Posterior cingulate gyrus (tissue), 11 donors: ENCODE results near the gene UBE2V1.
"Not testable (repeated sequence)": the region's sequence is repeated elsewhere in the genome, so short reads cannot be mapped to it uniquely, and the experiment has no call there.

Experiments
- DNase-seq, 10 donors: peaks; one replicate each; pipeline versions ENCODE4 v3.0.0 to v3.0.0-alpha.2; 2020 to 2021; ENCODE audit warnings: mixed read lengths in 3 of 10
- intact Hi-C: fragments of 100-400 bp; cut with DNase I; formaldehyde crosslinking; loops from one replicate; pipeline ENCODE4 v1.15.1; 2023

Gene UBE2V1

DNA sequence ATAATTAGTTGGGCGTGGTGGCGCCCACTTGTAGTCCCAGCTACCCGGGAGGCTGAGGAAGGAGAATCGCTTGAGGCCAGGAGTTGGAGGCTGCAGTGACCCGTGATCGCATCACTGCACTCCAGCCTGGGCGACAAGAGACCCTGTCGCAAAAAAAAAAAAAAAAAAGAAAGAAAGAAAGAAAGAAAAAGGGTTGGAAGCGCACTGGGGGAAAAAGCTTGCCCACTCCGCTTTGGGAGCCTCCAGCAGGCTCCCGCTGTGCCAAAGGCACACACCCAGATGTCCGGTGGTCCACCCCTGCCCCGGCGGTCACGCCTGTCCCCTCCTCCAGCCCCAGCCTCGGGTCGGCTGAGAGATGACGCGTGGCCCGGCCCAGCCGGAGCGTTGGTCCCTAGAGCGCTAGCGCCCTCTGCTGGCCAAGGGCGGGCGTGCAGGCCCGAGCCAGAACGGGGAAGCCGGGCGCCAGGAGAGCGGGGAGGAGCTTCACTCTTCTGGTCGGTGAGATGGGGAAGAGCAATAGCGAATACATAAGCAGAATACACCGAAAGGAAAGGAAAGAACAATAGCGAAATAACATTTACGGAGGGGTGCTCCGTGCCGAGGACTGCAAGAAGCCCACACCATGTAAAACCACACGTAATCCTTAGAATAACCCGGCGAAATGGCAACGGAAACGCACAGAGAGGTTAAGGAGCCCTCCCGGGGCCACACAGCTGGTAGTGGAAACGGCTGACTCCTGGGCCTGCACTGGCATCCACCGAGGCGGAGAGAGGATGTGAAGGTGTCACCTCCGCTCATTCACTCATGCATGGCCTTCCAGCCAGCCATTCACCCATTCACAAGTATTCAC, 41.7 kb downstream of the UBE2V1 start:
- DNase-seq = peak; percentile 79 to 98 (median 95)
- intact Hi-C loops = loop anchor here (1.0 to 5.0 kb wide), 2 partner anchors 92 to 459 kb away; no protein-coding TSS in a partner anchor

DNA sequence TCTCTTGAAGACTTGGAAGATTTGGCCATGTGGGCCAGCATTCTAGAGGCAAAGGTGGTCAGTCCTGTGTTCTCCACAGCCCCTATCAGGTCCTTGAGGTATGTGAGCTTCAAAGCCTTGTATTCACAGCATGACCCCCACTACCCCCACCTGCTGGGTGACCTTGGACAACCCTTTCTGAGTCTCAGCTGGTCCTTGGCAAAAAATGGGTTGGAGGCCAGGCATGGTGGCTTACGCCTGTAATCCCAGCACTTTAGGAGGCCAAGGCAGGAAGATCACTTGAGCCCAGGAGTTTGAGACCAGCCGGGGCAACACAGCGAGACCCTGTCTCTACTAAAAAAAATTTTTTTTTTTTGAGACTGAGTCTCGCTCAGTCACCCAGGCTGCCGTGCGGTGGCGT, 42.6 kb downstream of the UBE2V1 start:
- DNase-seq = peak in 1 of 10 donors; percentile 66
- intact Hi-C loops = loop anchor here (5.0 kb wide), 1 partner anchor 458 kb away; no protein-coding TSS in a partner anchor

DNA sequence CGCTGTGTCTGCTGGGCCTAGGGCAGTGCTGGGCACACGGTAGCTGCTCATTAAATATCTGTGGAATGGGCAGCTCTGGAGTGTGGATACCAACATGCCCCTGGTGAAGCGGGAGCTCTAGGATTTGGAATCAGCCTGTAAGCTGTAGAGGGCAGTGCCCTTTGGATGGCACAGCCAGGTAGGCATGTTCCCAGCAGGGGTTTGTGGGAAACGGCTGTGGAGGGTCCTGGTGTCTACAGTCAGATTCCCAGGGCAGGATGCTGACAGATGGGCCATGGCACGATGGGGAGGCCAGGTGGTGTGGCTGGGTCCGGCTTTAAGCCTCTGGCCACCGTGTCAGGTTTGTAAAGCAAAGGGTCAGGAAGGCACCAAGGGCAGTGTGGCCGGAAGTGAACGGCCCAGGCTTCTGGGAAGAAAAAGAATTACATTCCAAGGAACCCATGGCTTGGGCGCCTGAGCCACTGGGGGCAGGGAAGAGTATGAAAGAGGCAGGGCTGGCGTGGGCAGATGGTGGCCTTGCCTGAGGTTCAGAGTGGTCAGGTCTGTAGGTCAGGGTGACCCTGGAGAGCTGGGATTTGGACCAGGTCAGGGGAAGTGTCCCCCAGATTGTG, 44.8 kb downstream of the UBE2V1 start:
- DNase-seq = peak in 3 of 10 donors; percentile 32 to 64 (median 42)
- intact Hi-C loops = no loop called here

DNA sequence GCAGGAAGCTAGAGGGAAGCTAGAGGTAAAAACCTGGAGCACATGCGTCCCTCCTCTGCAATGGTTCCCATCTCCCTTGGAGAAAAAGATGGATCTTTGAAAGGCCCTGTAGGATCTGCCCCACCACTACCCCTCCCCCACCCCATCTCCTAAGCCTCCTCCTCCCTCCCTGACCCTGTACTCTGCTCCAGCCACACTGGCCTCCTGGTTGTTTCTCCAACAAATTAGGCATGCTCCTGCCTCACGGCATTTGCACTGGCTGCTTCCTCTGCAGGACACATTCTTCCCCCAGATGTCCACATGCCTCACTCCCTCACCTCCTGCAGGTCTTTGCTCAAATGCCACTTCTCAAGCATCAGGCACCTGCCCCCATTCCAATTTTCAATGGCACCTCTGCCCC, 45.5 kb downstream of the UBE2V1 start:
- DNase-seq = peak in 2 of 10 donors; percentile 9 to 45
- intact Hi-C loops = no loop called here

DNA sequence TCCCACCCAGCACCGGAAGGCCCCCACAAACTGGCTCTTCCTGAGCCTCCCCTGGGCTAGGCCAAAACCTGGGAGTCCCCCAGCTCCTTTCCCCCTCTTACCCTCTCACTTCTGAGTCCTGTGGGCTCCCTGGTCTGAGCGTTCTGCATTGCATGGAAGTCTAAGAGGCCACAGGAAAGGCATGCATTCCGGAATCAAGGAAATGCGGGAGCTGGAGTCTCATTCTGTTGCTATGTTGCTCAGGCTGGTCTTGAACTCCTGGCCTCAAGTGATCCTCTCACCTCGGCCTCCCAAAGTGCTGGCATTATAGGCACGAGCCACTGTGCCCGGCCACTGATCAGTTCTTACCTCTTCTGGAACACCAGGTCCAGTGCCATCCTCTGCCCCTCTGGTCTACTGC, 45.9 kb downstream of the UBE2V1 start:
- intact Hi-C loops = no loop called here
- DNase-seq = peak in 1 of 10 donors; percentile 59

DNA sequence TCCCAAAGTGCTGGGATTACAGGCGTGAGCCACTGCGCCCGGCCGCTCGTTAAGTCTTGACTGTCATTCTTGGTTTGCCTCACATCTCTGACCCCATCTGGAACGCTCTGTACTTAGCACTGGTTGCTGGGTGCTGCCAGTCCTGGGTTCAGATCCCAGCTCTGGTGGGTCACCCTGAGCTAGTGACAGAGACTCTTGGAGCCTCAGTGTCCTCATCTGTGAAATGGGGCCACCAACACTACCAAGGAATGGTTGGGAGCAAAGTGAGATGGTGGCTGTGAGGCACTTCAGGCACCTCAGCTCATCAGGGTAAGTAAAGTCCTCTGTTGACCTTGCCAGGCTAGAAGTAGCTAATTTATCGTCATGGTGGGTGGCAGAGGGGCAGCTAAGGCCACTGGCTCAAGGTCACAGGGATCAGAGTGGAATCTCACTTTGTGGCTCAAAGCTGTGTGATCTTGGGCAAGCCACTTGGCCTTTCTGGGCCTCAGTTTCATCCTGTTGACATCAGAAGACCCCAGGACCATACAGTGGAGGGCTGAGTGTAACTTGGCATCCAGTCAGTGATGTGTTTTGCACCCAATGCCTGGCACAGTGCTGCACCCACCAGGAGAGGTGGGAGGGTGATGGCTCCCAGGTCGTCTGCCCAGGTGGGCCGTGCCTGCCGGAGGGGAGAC, 46.7 kb downstream of the UBE2V1 start:
- intact Hi-C loops = no loop called here
- DNase-seq = peak in 1 of 10 donors; percentile 75

DNA sequence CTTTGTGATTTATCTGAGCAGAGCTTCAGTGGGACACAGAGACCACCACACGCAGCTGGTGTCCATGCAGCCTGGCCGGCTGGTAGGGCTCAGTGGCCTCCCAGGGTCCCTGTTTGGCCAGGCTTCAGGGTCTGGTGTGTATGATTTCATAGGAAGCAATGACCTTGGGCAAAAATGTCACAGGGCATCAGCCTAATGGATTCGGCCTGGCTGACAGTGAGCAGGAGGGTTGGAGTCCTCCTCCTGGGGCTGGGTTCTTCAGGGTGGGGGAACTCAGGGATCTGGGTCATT, 47.7 kb downstream of the UBE2V1 start:
- intact Hi-C loops = no loop called here
- peak in 1 of 10 donors; percentile 64 for DNase-seq

DNA sequence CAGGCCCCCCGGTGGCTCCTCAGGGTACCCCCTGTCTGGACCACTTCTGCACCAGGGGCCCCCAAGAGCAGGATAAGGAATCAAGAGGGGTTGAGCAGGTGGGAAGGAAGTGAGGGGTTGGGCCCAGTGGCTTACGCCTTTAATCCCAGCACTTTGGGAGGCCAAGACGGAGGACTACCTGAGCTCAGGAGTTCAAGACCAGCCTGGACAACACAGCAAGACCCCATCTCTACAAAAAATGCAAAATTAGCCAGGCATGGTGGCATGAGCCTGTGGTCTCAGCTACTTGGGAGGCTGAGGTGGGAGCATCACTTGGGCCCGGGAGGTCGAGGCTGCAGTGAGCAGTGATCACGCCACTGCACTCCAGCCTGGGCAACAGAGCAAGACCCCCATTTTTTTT, 49.2 kb downstream of the UBE2V1 start:
- intact Hi-C loops, DNase-seq: not testable (repeated sequence)

DNA sequence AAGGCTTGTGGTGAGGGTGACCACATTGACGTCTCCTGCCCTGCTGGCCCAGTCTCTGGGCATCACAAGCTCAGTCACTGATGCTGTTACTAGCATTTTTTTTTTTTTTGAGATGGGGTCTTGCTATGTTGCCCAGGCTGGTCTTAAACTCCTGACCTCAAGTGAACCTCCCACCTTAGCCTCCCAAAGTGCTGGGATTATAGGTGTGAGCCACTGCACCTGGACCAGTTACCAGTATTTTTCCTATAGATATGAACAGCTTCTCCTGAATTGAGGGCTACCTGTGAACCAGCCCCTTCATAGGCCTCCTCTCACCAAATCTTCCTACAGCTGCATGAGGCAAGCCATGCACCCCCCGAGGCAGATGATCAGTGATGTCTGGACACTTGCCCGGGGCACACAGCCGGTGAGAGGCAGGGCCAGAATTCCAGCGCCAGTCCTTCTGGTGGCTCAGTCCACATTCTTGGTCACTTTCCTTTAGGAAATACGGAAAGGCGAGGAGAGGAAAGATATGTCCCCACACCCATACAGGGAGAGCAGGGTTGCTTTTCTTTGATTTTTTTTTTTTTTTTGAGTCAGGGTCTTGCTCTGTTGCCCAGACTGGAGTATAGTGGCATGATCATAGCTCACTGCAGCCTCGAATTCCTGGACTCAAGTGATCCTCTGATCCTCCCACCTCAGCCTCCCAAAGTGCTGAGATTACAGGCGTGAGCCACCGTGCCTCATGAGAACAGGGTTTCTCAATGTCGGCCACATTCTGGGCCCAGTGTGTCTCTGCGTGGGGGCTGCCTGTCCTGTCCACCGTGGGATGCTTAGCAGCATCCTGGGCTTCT, 50.7 kb downstream of the UBE2V1 start:
- no peak for DNase-seq
- intact Hi-C loops = no loop called here

DNA sequence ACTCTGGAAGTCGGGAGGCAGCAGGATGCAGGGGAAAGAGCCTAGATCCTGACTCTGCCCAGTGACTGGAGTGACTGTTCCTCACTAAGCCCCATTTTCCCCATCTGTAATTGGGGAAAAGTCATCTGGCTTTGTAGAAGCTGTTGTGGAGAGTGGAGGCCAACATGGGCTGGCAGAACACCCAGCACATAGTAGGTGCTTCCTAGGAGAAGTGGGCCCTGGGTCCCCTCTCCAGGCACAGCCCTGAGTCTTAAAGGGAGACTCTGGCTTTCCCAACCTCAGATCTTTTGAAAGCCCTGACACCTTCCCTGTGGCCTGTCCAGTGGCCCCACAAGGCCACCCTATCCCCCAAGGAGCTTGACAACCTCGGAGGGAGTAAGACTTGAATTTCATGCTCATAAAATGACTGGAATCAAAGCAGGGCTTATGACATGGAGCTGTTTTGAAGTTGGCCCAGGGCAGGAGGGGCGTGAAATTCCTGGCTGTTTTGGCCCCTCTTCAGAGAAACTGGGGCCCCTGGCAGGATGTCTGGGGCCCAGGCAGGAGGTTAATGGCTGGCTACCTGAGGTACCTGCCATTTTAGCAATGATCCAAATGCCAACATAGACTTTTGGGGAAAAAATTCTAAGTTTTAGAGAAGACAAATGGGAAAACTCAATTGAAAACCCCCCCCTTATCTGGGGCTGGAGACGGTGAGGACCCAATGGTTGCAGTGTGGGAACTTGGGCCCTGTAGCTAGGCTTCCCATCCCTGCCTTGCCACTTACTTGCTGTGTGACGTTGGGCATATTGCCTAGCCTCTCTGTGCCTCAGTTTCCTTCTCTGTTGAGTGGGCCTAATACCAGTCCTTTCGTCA, 51.6 kb downstream of the UBE2V1 start:
- DNase-seq = no peak
- intact Hi-C loops = no loop called here

DNA sequence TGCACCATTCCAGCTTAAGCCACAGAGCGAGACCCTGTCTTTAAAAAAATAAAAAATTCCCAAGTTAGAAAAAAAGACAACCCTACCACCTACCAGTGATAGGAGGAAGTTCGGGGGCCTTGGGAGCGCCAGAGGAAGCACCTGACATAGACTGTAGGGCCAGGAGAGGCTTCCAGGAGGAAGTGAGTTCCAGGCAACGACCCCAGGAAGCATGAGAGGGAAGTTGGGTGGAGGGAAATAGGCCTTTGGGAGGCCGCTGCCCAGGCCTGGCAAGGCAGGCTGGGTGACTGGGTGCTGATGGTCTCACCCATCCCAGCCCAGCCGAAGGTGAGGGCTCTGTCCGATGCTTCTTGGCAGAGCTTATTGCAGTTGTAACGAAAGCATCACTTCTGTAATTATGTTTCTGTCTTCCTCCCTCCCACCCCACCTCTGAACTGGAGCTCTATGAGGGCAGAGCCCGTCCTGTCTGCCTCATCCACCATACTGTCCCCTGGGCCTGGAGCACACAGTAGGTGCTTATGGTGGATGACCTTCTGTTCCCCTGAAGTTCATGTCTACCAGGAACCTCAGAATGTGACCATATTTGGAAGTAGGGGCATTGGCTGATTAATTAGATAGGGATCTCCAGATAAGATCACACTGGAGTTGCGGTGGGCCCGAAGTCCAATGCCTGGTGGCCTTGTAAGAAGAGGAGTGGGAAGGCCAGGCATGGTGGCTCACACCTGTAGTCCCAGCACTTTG, 54.1 kb downstream of the UBE2V1 start:
- intact Hi-C loops = no loop called here

DNA sequence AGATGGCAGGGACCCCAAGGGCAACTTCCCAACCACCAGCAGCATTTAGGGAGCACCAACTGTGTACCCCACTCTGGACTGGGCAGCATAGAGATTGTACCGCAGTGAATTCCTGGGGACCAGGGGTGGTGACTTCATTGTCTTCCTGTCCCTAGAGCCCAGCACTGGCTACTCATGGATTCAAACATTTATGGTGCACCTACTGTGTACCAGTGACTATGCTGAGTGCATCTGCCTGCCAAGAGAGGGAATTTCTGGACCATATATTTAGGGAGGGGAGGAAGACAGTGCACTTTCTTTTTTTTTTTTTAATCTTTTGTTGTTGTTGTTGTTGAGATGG, 55.3 kb downstream of the UBE2V1 start:
- intact Hi-C loops = no loop called here
- no peak for DNase-seq

More for the DNA sequence above, 54.1 kb downstream of the UBE2V1 start:
- DNase-seq = no peak

DNA sequence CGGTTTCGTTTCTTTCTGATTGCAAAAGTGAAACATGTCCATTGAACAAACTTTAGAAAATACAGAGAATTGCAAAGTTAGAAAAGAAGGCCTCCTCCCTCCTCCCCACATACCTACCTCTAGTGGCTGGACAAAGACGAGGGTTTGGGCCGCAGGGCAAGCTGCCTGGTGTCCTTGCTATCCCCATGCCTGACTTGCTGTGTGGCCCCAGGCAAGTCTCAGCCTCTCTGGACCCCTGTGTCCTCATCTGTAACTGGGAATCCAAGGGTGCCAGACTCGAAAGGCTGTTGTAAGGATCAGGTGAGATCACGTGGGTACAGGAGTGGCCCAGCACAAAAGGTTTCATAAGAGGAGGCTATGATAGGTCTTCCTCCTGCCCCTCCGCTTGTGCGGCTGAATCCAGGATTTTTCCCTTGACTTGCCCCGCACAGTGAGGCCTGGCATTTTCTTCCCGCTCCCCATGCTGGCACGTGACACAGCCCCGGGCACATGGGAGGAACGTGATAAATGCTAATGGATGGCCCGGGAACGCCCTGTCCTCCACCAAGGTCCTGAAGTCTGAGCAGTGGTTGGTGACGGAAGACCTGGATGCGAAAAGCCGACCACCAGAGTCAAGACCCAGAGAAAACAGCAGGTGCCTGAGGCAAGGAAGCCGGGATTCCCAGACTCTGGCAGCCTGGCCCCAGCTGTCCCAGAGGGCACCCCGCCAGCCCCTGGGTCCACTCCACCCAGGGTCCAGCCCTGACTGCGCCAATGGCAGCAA, 55.8 kb downstream of the UBE2V1 start:
- no peak for DNase-seq
- intact Hi-C loops = no loop called here

DNA sequence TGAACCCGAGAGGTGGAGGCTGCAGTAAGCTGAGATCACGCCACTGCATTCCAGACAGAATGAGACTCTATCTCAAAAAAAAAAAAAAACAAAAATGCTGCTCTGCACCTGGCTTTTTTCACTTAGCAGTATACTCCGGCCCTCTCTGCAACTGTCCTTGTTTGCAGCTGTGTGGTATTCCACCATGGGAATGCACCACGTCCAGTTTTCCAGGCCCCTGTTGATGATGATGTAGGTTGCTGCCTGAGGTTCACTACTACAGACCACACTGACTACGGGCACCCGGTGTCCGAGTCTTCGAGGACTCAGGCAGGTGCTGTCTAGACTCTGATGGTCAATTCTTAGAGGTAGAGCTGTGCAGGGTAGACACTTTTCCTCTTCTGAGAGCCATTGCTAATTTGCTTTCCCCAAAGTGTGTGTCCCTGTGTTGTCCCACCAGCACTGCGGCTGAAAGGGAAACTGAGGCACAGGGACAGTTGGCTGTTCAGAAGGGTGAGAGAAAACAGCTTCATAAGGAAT, 56.5 kb downstream of the UBE2V1 start:
- intact Hi-C loops = no loop called here
- DNase-seq = no peak

DNA sequence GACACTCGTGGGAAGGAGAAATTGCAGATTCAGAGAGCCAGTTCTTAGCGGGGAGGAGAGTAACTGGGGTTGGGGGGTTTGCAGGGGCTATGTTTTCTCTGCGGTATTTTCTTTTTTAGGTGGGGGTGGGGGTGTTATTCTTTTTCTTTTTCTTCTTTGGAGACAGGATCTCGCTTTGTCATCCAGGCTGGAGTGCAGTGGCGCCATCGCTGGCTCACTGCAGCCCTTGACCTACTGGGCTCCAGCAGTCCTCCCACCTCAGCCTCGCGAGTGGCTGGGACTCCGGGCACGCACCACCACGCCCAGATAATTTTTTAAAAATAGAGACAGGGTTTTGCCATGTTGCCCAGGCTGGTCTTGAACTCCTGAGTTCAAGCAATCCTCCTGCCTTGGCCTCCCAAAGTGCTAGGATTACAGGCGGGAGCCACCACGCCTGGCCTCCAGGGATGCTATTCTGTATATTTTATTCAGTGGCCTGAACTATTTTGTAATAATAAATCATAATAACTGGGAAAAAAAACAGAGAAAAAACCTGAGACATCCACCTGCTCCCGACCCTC, 57.3 kb downstream of the UBE2V1 start:
- intact Hi-C loops = no loop called here
- no peak for DNase-seq

DNA sequence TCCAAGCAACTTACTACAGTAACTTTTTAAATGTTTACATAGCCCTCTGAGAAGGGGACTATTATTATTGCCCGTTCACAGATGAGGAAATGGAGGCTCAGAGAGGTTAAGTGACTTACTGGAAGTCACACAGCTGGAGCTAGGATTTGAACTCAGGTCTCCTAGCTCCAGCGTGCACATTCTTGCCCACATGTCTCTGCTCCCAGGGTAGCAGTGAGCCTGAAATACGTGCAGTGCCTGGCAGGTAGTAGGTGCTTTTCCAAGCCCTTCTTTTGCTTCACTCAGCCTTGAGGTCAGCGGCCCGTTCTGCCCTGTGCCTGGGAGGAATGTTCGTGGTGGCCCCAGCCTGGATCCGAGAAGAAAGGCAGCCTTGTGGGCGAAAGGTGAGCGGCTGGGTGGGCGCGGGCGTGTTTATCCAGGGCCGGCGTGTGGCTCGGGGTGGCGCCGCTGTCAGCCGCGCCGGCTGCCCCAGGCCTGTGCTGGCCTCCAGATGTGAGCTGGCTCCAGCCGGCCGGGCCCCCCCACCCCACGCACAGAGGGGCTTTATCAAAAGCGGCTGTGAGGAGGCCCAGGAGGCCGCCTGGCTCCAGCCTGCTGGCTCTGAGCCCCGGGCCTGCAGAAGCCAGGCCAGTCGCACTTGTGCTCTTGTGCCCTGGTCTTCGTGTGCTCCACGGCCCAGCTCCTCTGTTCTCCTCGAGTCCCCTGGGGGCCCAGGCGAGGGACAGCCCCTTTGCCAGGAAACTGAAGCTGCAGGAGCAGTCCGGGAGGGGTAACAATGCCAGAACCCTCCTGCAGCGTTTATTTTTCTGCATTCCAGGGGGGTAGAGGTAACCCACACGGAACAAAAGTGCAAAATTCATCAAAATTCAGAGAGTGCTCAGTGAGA, 58.1 kb downstream of the UBE2V1 start:
- intact Hi-C loops = no loop called here
- DNase-seq = peak; percentile 61 to 97 (median 76)

DNA sequence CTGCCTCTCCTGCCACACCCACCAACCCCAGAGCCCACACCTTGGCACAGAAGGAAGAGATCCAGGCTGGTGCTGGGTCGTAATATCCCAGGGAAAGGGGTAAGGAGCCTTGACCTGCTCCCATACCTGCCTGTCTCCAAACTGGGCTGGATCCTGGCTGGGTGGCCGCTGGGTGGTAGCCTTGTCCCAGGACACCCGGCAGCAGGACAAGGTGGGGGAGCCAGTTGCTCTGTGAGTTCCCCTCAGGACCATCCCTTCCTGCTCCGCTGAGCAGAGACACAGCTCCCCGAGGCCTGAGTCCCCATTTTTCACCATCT, 58.8 kb downstream of the UBE2V1 start:
- intact Hi-C loops = no loop called here
- DNase-seq = no peak
